HUES48 (cell line): Measurements from ENCODE around the gene GPR18.
A peak's percentile ranks its signal among the peaks of the same experiment; 100 is the strongest.
"Not testable (repeated sequence)": the region's sequence is repeated elsewhere in the genome, so short reads cannot be mapped to it uniquely, and the experiment has no call there.

Source experiments
- H3K27ac ChIP-seq: one replicate; pipeline ENCODE4 v1.7.0; 2013; ENCODE audit warnings: low read depth, low read length, inconsistent platforms
- H3K27me3 ChIP-seq: 2 replicates; pipeline ENCODE4 v1.6.1; 2013; ENCODE audit warnings: mild to moderate bottlenecking, low read length; ENCODE audit not compliant: control insufficient read depth, insufficient read depth
- H3K36me3 ChIP-seq: 2 replicates; pipeline ENCODE4 v1.6.1; 2013; ENCODE audit warnings: low read length; ENCODE audit not compliant: control insufficient read depth, insufficient read depth
- H3K4me1 ChIP-seq: 2 replicates; pipeline ENCODE4 v1.6.1; 2013; ENCODE audit warnings: mild to moderate bottlenecking, low read length; ENCODE audit not compliant: control insufficient read depth, insufficient read depth
- H3K4me3 ChIP-seq: 2 replicates; pipeline ENCODE4 v1.5.1; 2013; ENCODE audit warnings: mild to moderate bottlenecking, low read depth, low read length
- H3K9ac ChIP-seq: 2 replicates; pipeline ENCODE4 v1.6.1; 2013; ENCODE audit warnings: mild to moderate bottlenecking, low read depth, low read length, moderate library complexity
- H3K9me3 ChIP-seq: 2 replicates; pipeline ENCODE4 v1.6.1; 2013; ENCODE audit warnings: low read length; ENCODE audit not compliant: control insufficient read depth, insufficient read depth

Gene GPR18

DNA sequence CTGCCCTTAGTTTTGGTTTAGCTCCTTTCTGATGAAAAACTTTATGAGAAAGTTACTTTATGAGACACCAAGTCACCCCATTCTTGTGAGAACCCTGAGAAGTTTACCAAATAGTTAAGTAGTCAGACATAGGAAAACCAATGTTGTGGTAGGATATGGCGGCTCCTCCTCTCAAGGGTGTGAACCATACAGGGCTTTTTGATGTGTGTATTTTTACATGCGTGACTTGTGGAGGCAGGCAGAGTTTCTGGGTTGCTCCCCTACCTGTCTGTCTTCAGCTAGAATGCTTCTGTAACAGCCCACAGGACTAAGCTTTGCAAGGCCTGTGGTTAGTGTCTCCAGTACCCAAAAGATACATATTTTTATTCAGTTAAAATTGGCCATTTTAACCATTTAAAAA, 39.2 kb downstream of the GPR18 start:
- Histone ChIP-seq H3K4me1 (peaks cover 35% of the 10 kb centered on the region), H3K4me3 (no peak overlapping the region), H3K36me3 (0 out of 2 replicates have a peak, but pooled peaks cover 4% of the 10 kb centered on the region), H3K9me3 (no peaks in the 10 kb centered on the region), H3K27me3 (no peaks in the 10 kb centered on the region), H3K9ac (no peak overlapping the region), H3K27ac (no peak overlapping the region)

DNA sequence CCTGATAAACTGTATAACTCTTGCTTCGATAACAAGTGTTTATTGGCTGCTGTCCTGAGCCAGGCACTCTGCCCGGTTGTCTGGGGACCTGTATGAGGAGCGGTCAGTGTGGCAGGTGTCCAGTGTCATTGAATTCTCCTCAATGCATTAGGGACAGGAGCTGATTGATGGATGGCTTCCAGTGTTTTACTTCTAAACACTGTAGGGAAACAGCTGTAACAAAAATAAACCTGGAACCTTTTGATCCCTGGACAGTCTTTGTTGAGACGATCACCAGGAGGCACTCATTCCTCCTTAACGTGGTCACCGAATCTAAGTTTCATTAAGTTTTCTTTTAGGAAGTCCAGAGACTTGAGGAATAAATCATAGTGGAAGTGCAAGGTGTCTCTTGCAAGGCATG, 39.6 kb downstream of the GPR18 start:
- H3K9ac ChIP-seq: no peak overlapping the region
- H3K27me3 ChIP-seq: no peaks in the 10 kb centered on the region
- no peak overlapping the region for H3K27ac ChIP-seq
- H3K36me3 ChIP-seq: 0 out of 2 replicates have a peak, but pooled peaks cover 4% of the 10 kb centered on the region
- H3K4me3 ChIP-seq: no peak overlapping the region
- H3K9me3 ChIP-seq: no peaks in the 10 kb centered on the region
- peaks cover 32% of the 10 kb centered on the region for H3K4me1 ChIP-seq

DNA sequence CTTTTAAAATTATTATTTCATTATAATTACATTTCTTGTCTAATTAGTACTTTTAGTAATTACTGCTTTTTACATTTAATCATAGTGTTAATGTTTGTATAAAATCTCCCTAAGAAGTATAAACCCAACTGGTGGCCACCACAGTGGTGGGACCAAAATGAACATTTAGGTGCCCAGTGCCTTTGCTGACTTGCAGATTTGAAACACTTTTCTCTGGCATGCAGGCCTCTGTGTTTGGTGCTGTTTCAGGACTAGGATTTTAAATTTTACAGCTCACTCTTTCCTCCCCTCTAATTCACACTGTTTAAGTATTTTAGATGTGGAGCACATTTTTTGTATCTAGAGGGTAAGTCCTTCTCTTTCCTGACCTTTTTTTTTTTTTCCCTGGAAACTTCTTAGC, 40.1 kb downstream of the GPR18 start:
- peaks cover 30% of the 10 kb centered on the region for H3K4me1 ChIP-seq
- no peak overlapping the region for H3K4me3 ChIP-seq
- no peak overlapping the region for H3K9ac ChIP-seq
- 0 out of 2 replicates have a peak, but pooled peaks cover 4% of the 10 kb centered on the region for H3K36me3 ChIP-seq
- H3K27me3 ChIP-seq: no peaks in the 10 kb centered on the region
- H3K9me3 ChIP-seq: no peaks in the 10 kb centered on the region
- H3K27ac ChIP-seq: no peak overlapping the region

DNA sequence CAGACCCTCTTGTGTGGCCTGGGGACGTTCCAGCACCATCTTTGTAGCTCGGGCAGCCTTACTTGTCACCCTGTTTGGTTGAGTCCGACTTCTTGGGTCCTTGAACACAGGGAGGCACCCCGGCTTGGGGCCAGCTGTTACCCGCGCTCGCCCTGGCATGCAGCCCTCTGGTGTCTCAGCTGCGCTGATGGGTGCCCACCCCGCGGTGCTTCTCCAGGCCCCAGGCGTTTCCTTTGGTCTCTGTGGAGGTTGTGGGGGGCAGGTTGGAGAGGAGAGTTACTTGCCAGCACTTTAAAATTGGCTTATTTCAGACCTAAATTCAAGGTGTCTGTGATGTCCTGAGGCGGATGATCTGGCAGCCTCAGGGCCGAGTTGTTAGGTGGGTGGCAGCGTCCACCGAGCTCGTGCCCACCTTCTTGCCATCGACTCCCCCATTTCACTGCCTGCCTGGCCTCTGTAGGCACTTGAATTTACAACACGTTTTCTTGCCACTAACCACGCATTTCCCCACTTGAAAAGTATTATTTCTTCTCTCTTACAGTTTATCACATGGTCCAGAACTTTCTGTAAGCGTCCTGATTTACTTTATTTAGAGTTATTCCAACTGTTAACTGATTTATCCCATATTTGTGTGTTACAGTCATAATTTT, 40.6 kb downstream of the GPR18 start:
- Histone ChIP-seq H3K4me1 (peaks cover 30% of the 10 kb centered on the region), H3K36me3 (0 out of 2 replicates have a peak, but pooled peaks cover 4% of the 10 kb centered on the region), H3K9ac (no peak overlapping the region), H3K27me3 (no peaks in the 10 kb centered on the region), H3K4me3 (no peak overlapping the region), H3K27ac (no peak overlapping the region), H3K9me3 (no peaks in the 10 kb centered on the region)

DNA sequence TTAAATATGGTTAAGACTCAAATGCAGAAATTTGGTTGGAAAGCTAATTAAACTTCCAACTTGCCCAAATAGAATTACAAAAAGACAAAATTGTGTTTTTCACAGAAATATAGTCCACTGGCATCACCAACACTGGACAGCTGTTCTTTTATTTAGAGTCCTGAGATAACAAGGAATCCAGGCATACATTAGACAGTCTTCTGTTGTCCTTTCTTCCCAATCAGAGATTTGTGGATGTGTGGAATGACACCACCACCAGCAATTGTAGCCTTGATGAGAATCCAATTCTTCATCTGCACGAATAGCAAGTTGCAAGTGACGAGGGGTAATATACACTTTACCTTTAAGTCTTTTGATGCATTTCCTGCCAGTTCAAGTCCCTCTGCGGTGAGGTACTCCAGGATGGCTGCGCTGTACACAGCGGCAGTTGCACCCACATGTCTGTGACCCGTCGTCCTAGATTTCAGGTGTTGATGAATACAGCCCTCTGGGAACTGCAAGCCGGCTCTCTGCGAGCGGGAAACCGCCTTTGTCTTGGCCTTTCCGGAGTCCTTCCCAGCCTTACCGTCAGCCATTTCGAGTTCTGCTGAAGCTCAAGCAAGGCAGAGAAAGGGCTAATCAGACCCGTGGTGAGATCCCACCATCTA, 42.9 kb downstream of the GPR18 start:
- H3K9me3 ChIP-seq: no peaks in the 10 kb centered on the region
- peaks cover 23% of the 10 kb centered on the region for H3K4me1 ChIP-seq
- no peaks in the 10 kb centered on the region for H3K27me3 ChIP-seq
- H3K27ac ChIP-seq: no peak overlapping the region
- H3K9ac ChIP-seq: no peak overlapping the region
- no peaks in the 10 kb centered on the region for H3K36me3 ChIP-seq
- H3K4me3 ChIP-seq: no peak overlapping the region

DNA sequence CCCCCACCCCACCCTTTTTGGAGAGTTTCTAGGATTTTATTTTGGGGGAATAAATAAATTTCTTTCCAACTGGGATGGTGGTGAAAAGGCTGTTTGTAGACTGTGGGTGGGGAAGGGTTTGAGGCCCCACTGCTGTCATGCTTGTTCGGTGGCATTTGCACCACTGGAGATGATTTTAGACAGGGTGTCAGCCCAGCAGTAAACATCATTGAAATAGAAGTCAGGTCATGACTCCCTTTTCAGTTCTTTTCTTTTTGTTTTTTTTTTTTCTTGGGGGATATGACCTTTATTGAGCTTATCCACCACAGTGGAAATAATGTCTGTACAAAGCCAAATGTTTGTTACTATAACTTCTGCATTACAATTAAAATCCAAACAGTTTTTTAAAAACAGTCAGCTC, 43.4 kb downstream of the GPR18 start:
- H3K27ac ChIP-seq: peak overlapping the region; percentile 51
- no peaks in the 10 kb centered on the region for H3K9me3 ChIP-seq
- H3K9ac ChIP-seq: no peak overlapping the region
- H3K4me3 ChIP-seq: no peak overlapping the region
- no peaks in the 10 kb centered on the region for H3K27me3 ChIP-seq
- no peaks in the 10 kb centered on the region for H3K36me3 ChIP-seq
- peaks cover 18% of the 10 kb centered on the region for H3K4me1 ChIP-seq

DNA sequence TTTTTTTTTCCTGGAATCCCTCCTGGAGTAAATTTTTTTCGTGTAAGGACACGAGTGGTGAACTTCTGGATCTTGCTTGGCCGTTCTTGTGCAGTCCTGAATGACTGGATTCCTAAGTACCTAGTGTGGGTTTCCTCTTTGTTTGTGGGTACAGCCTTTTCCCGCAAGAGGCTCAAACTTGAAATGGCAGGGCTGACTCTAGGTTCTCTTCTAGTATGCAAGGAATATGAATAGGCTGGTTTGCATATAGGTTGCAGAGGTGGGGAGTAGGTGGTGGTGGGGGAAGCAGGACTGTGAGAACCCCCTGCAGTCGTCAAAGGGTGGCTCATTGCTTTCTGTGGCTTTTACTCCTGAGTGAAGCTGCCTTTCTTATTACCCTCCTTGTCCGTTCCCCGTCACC, 43.9 kb downstream of the GPR18 start:
- peak overlapping the region; percentile 51 for H3K27ac ChIP-seq
- H3K4me1 ChIP-seq: peaks cover 18% of the 10 kb centered on the region
- H3K9ac ChIP-seq: no peak overlapping the region
- H3K36me3 ChIP-seq: no peaks in the 10 kb centered on the region
- H3K4me3 ChIP-seq: no peak overlapping the region
- no peaks in the 10 kb centered on the region for H3K9me3 ChIP-seq
- H3K27me3 ChIP-seq: no peaks in the 10 kb centered on the region

DNA sequence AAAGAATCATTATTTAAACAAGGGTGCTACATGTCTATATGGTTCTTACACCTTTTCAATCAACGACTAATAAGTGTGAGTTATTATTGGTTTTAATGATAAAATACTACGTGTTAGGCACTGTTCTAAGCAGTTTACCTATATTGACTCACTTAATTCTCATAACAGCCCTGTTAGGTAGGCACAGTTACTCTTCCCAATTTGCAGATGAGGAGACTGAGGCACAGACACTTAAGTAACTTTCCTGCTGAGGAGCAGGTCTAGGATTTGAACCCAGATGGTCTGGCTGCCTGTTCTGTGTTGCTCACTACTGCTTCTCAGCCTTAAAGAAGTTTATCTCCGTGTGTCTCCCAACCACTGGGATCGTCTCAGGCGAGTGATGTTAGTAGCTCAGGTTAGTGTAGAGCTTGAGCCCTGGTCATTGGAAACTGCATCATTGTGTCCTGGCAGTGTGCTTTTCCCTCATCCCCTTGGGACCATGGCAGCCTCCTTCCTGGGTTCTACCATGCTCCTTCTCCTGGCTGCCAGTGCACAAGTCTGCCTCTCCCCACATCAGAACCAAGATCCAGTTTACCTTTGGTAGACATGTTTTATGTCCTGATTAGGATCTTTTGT, 46.7 kb downstream of the GPR18 start:
- Histone ChIP-seq H3K9ac (no peak overlapping the region), H3K4me1 (peaks cover 26% of the 10 kb centered on the region), H3K36me3 (no peaks in the 10 kb centered on the region; the same call in 1 of the 2 replicates), H3K9me3 (no peaks in the 10 kb centered on the region), H3K4me3 (no peak overlapping the region), H3K27me3 (no peaks in the 10 kb centered on the region), H3K27ac (no peak overlapping the region)

DNA sequence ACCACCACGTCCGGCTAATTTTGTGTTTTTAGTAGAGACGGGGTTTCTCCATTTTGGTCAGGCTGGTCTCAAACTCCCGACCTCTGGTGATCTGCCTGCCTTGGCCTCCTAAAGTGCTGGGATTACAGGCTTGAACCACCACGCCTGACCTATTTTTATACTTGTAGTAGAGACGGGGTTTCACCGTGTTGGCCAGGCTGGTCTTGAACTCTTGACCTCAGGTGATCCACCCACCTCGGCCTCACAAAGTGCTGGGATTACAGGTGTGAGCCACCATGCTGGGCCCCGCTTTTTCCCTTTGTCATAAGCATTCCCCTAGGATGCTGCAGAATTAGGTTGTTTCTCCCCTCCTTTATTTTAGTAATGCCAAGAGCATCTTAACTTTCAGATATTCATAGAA, 47.6 kb downstream of the GPR18 start:
- H3K36me3 ChIP-seq, H3K9me3 ChIP-seq, H3K9ac ChIP-seq, H3K4me3 ChIP-seq, H3K27me3 ChIP-seq, H3K27ac ChIP-seq: not testable (repeated sequence)
- H3K4me1 ChIP-seq: peaks cover 26% of the 10 kb centered on the region

DNA sequence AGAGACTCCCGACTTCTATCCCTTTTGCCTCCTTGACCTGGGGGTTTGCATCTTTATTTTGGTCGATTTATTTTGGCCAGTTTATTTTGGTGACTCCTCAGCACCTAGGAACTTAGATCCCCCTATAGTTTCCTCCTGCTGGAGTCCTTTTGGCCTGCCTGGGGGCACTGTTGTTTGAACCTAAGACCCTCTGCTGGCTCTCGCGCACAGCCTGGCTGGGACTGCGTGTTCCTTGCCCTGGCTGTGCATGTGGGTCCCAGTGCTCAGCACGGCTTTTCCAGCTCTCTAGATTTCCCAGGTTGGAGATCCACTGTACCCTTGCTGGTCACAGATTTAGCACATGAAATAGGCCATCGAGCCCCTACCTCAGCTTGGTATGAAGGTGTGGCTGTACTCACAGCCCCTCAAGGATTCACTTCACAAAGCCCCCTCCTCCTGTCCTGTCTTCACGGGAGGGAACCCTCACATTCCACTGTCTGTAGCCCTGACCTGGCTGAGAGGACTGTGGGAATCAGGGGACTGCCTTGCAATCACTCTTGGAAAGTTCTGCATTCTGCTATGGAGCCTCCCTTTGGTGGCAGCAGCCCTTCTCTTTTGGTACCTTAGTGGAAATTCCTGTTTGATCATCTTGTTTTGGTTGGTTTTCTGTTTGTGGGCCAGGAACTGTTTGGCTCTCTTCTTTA, 49.2 kb downstream of the GPR18 start:
- no peaks in the 10 kb centered on the region for H3K27me3 ChIP-seq
- H3K9ac ChIP-seq: no peak overlapping the region
- peaks cover 10% of the 10 kb centered on the region for H3K4me1 ChIP-seq
- H3K4me3 ChIP-seq: no peak overlapping the region
- H3K36me3 ChIP-seq: peaks cover 9% of the 10 kb centered on the region
- H3K9me3 ChIP-seq: no peaks in the 10 kb centered on the region
- no peak overlapping the region for H3K27ac ChIP-seq

DNA sequence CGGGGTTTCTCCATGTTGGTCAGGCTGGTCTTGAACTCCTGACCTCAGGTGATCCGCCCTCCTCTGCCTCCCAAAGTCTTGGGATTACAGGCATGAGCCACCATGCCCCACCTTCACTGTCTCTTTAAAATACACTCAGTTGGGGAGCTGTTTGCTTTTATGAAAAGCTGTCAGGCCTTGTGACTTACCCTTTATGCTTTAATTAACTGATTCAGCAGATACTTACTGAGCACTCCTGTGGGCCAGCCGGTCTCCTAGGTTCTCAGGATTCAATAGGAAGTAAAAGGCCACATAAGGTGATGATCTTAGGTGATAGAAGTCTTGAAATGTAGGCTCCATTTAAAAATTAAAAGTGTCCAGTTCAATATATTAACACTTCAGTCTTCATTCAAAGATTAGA, 50.0 kb downstream of the GPR18 start:
- H3K4me1 ChIP-seq: peaks cover 8% of the 10 kb centered on the region
- no peak overlapping the region for H3K4me3 ChIP-seq
- no peak overlapping the region for H3K9ac ChIP-seq
- H3K36me3 ChIP-seq: peaks cover 9% of the 10 kb centered on the region
- H3K27me3 ChIP-seq: no peaks in the 10 kb centered on the region
- no peaks in the 10 kb centered on the region for H3K9me3 ChIP-seq
- no peak overlapping the region for H3K27ac ChIP-seq
